ENCODE results near the gene ILF2. TPM values are rescaled to one million over a fixed set of nuclear protein-coding genes. Genes with fewer than 3 reads are reported as not detected.
A peak's percentile ranks its signal among the peaks of the same experiment; 100 is the strongest.

The ILF2 gene
- polyA plus RNA-seq, 1 donor (not counting 4 experiments of a cell fraction or from before 2014, with no cell fraction given), result 232 TPM

DNA sequence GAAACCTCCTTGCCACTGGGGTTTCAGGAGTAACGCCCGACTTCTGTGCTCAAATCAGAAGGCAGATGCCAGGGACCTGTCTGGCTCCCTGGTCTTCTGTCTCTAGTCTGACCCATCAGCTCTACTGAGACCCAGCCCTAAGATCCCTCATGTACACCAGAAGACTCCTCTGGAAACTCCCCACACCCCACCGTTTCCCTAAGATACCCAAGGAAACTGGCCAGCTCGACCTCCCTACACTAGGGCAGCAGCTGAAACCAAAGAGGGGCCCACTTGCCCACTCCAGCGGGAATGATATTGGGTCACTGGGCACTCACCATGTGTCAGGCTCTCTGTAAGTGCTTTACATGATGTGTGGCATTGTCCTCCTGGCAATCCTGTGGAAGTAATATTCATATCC is 57.4 kb downstream of the ILF2 start:
- peak overlapping the region; percentile 86 to 98 (median 90) for H3K4me3 ChIP-seq (ENCODE audit: control insufficient read depth in 2 of 3, extremely low read depth in 1 of 3, insufficient read depth in 2 of 3, low read depth in 1 of 3, low read length in 3 of 3)
- no peaks in the 10 kb centered on the region for H3K9me3 ChIP-seq (ENCODE audit: control insufficient read depth, low read depth, low read length)
- no peak overlapping the region for H2AFZ ChIP-seq (ENCODE audit: control insufficient read depth, low read length)
- peaks cover 3% of the 10 kb centered on the region for H4K20me1 ChIP-seq (ENCODE audit: control insufficient read depth, extremely low read depth, insufficient read depth, low read length)
- FAIRE-seq (peak; percentile 13), DNase-seq (ENCODE audit: low read depth, low spot score) (no peak)
- peak overlapping the region; percentile 99 for H3K9ac ChIP-seq (ENCODE audit: control insufficient read depth, extremely low read depth, insufficient read depth, low read length)
- no peaks in the 10 kb centered on the region for H3K9me1 ChIP-seq (ENCODE audit: control insufficient read depth, extremely low read depth, insufficient read depth, low read length)
- peaks cover 7 to 40% of the 10 kb centered on the region in 2 experiments for H3K36me3 ChIP-seq (ENCODE audit: control insufficient read depth in 2 of 2, extremely low read depth in 1 of 2, insufficient read depth in 2 of 2, low read length in 2 of 2)
- H3K4me2 ChIP-seq (ENCODE audit: control insufficient read depth, extremely low read depth, insufficient read depth, low read depth, low read length), result peak overlapping the region; percentile 98
- peak overlapping the region; percentile 98 for H3K27ac ChIP-seq (ENCODE audit: control insufficient read depth, insufficient read depth, low read length)
- H3K4me1 ChIP-seq (ENCODE audit: control insufficient read depth, extremely low read depth, insufficient read depth, low read length), result peaks cover 50% of the 10 kb centered on the region
- peaks cover 64% of the 10 kb centered on the region for H3K79me2 ChIP-seq (ENCODE audit: control insufficient read depth, insufficient read depth, low read length)
- H3K27me3 ChIP-seq (ENCODE audit: control insufficient read depth, extremely low read depth, insufficient read depth, low read length), result no peaks in the 10 kb centered on the region
- TF ChIP-seq, protein P1, sequence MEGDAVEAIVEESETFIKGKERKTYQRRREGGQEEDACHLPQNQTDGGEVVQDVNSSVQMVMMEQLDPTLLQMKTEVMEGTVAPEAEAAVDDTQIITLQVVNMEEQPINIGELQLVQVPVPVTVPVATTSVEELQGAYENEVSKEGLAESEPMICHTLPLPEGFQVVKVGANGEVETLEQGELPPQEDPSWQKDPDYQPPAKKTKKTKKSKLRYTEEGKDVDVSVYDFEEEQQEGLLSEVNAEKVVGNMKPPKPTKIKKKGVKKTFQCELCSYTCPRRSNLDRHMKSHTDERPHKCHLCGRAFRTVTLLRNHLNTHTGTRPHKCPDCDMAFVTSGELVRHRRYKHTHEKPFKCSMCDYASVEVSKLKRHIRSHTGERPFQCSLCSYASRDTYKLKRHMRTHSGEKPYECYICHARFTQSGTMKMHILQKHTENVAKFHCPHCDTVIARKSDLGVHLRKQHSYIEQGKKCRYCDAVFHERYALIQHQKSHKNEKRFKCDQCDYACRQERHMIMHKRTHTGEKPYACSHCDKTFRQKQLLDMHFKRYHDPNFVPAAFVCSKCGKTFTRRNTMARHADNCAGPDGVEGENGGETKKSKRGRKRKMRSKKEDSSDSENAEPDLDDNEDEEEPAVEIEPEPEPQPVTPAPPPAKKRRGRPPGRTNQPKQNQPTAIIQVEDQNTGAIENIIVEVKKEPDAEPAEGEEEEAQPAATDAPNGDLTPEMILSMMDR (optimal IDR thresholded peaks at IDR 0.05 in 1 of 3, IDR thresholded peaks at IDR 0.05 in 1 of 3, conservative IDR thresholded peaks at IDR 0.05 in 1 of 3; ENCODE audit: extremely low read depth in 1 of 3, insufficient read depth in 2 of 3, low read length in 3 of 3), result no peak
- no peak for TF ChIP-seq EZH2 (IDR thresholded peaks at IDR 0.05; ENCODE audit: low read length)
- dilution Hi-C loops (cut with MboI; ENCODE audit: extremely low pct_ligation_motif_present, low sequenced_read_pairs), result no loop called here

DNA sequence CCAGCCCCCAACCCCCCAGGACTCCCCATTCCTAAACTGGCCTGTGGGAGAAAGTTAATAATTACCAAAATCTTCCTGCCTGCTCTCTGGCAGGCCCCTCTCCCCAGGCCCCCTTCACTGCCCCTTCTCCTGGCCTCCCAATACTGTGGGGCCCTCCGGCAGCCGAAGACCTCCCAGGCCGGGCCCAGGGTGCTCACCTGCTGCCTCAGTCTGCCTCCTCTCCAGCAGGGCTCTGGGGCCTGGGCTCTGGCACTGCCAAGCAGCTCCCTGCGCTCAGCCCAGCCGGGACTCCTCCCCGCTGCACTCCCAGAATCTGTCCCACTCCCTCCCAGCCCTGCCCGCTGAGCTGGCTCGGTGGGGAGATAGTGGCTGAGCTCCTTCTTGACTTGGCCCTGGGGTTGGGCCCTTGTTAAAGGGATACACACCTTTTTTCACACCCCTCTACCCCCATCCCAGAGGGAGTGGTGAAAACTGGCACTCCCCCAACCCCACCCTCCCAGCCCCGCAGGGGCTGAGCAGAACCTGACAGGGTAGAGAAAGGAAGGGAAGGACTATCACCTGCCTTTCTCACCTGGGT is 58.0 kb downstream of the ILF2 start, which contains the start of gene S100A16:
S100A16 (minus strand) TSS at position 383 of the 577 bp plus-strand sequence. CDS start 4,986 bp downstream, outside the sequence.
- Histone ChIP-seq H3K27ac (ENCODE audit: control insufficient read depth, insufficient read depth, low read length) (peak within 1 kb of the TSS; percentile 99), H3K9me3 (ENCODE audit: control insufficient read depth, low read depth, low read length) (no peaks in the 10 kb centered on the region), H3K4me3 (ENCODE audit: control insufficient read depth in 2 of 3, extremely low read depth in 1 of 3, insufficient read depth in 2 of 3, low read depth in 1 of 3, low read length in 3 of 3) (peak within 1 kb of the TSS; percentile 90 to 100 (median 98)), H3K4me2 (ENCODE audit: control insufficient read depth, extremely low read depth, insufficient read depth, low read depth, low read length) (peak within 1 kb of the TSS; percentile 98), H3K4me1 (ENCODE audit: control insufficient read depth, extremely low read depth, insufficient read depth, low read length) (peaks cover 53% of the 10 kb centered on the region), H3K27me3 (ENCODE audit: control insufficient read depth, extremely low read depth, insufficient read depth, low read length) (no peaks in the 10 kb centered on the region), H3K79me2 (ENCODE audit: control insufficient read depth, insufficient read depth, low read length) (peaks cover 70% of the 10 kb centered on the region), H3K9me1 (ENCODE audit: control insufficient read depth, extremely low read depth, insufficient read depth, low read length) (no peaks in the 10 kb centered on the region), H2AFZ (ENCODE audit: control insufficient read depth, low read length) (no peak within 1 kb of the TSS), H4K20me1 (ENCODE audit: control insufficient read depth, extremely low read depth, insufficient read depth, low read length) (peaks cover 3% of the 10 kb centered on the region), H3K9ac (ENCODE audit: control insufficient read depth, extremely low read depth, insufficient read depth, low read length) (peak within 1 kb of the TSS; percentile 99), H3K36me3 (ENCODE audit: control insufficient read depth in 2 of 2, extremely low read depth in 1 of 2, insufficient read depth in 2 of 2, low read length in 2 of 2) (peaks cover 9 to 45% of the 10 kb centered on the region in 2 experiments)
- TF ChIP-seq EZH2 (IDR thresholded peaks at IDR 0.05; ENCODE audit: low read length), result no peak
- FAIRE-seq, result peak; percentile 82
- no peak for DNase-seq (ENCODE audit: low read depth, low spot score)
- dilution Hi-C loops (cut with MboI; ENCODE audit: extremely low pct_ligation_motif_present, low sequenced_read_pairs), result no loop called here

Data from keratinocyte (primary cell).